Measurements from ENCODE around the gene APBB3.

APBB3 gene

DNA sequence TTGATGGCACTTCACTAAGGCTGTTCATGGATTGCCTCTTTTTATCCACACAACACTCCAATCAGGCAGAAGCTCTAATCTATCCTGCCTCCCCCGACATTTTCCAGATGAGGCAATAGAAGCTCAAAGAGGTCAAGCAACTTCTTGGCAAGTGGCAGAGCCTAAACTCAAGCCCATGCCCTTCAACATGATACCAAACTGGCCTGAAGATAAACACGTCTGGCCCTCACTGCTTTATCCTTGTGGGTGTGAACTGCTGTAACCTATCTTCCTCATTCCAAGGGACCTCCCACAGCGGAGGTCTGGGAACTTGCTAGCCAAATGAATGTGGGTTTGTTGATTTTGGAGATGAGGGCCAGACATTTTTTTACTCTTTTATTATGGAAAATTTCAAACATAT lies 9.8 kb upstream of the APBB3 start:
- DNase-seq (ENCODE audit: low read depth): no peak

DNA sequence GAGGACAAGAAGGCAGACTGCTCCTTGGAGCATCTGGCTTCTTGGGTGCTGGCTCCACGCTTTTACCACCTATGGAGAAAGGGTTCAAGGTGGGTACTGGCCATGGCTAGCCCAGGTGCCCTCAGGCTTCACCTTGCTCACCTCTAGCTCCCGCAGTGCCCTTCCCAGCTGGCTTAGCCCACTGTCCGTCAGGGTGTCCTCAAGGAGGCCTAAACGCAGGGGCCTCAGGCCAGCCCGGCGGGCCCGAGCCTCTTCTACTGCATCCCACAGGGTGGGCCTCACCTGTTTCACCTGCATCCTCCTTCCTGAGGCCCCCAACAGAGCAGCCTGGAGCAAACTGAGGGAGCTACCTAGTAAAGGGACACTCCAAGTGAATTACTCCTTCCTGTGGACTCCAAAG lies 9.3 kb upstream of the APBB3 start:
- no peak for DNase-seq (ENCODE audit: low read depth)

DNA sequence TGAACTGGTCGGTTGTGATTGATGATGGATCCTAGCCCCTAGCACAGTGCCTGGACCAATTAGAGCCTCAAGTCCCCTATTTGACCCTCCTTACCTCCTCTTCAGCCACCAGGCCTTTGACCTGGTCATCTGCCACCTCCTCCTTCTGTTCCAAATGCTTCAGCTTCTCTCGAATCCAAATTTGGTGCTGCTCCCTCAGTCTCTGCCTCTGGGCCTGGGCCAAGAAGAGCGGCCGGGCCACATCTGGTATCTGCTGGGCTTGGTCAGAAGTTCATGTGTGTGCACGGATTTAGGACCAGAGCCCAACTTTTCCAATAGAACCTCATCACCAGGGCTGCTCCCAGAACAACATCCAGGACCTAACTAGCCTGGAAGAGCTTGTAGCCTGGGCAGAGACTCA lies 6.7 kb upstream of the APBB3 start:
- no peak for DNase-seq (ENCODE audit: low read depth)

DNA sequence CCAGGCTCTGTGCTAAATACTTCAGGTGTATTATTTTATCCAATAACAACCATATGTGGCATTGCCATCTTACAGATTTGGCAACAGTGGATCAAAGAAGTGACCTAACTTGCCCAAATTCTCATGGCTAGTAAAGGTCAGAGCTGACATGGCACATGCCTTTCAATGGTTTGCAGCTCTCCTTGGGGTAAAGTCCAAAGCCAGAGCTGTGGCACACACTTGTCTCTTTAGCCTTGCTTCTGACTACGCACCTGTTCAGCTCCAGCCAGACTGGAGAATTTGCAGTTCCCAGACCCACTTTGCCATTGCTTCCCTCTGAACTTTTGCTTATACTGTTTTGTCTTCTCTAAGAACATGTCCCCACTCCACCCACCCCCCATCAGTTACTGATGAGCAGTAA lies 6.1 kb upstream of the APBB3 start:
- no peak for DNase-seq (ENCODE audit: low read depth)

DNA sequence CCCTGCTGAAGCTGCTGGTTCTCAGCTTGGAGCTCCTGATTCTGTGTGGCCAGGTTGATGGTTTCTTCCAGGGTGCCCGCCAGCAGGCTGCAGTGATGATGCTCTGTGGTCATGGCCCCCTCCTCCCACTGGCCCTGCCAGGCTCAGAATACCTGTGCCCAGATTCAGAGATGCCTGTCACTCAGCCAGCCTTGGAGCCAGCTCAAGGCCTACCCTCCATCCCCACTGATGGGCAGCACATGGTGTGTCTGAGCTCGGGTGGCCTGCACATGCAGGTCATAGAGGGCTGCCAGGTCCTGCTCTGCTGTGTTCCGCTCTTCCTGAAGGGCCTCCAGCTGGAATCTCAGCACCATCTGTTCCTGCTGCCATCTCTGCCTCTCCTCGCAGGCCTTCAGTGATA lies 5.7 kb upstream of the APBB3 start:
- DNase-seq (ENCODE audit: low read depth): no peak

DNA sequence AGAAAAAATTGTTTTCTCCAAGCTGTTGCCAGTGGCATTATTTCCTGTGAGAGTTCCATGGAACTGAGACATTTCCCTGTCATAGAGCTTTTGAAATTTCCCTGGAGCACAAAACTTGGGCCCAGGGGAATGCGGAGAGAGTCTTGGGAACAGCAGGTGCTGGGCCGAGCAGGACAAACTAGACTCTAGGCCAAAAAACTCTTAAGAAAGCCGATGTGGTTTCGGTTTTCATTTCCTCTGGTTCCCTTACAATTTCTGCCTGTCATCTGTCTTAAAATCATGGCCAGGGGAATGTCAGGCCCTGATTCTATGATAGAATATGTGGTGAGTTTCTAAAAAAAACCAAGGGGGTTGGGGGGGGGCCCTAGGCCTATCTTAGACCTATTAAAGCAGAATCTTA lies 4.8 kb upstream of the APBB3 start:
- DNase-seq (ENCODE audit: low read depth): no peak

DNA sequence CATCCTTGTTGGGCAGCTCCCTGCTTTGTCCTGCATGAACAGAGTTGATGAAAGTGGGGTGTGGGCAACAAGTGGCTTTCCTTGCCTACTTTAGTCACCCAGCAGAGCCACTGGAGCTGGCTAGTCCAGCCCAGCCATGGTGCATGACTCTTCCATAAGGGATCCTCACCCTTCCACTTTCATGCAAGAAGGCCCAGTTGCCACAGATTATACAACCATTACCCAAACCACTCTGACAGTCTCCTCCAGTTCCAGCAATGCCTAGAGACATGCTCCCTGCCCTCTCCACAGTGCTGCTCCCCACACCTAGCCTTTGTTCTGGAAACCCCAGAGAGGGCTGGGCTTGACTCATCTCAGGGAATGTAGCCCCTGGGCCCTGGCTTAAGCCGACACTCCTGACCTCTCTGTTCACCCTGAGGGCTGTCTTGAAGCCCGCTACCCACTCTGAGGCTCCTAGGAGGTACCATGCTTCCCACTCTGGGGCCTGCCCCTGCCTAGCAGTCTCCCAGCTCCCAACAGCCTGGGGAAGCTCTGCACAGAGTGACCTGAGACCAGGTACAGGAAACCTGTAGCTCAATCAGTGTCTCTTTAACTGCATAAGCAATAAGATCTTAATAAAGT lies 4.2 kb upstream of the APBB3 start:
- DNase-seq (ENCODE audit: low read depth): no peak

DNA sequence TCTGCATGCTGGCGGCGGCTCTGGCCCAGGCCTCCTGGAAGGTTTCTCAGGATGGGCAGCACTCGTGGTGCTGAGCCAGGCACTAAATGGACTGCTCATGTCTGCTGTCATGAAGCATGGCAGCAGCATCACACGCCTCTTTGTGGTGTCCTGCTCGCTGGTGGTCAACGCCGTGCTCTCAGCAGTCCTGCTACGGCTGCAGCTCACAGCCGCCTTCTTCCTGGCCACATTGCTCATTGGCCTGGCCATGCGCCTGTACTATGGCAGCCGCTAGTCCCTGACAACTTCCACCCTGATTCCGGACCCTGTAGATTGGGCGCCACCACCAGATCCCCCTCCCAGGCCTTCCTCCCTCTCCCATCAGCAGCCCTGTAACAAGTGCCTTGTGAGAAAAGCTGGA lies 3.5 kb upstream of the APBB3 start:
- no peak for DNase-seq (ENCODE audit: low read depth)

DNA sequence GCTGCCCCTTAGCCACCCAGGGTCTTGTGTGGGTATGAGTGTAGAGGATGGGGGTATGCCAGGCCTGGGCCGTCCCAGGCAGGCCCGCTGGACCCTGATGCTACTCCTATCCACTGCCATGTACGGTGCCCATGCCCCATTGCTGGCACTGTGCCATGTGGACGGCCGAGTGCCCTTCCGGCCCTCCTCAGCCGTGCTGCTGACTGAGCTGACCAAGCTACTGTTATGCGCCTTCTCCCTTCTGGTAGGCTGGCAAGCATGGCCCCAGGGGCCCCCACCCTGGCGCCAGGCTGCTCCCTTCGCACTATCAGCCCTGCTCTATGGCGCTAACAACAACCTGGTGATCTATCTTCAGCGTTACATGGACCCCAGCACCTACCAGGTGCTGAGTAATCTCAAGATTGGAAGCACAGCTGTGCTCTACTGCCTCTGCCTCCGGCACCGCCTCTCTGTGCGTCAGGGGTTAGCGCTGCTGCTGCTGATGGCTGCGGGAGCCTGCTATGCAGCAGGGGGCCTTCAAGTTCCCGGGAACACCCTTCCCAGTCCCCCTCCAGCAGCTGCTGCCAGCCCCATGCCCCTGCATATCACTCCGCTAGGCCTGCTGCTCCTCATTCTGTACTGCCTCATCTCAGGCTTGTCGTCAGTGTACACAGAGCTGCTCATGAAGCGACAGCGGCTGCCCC lies 2.9 kb upstream of the APBB3 start:
- no peak for DNase-seq (ENCODE audit: low read depth)

DNA sequence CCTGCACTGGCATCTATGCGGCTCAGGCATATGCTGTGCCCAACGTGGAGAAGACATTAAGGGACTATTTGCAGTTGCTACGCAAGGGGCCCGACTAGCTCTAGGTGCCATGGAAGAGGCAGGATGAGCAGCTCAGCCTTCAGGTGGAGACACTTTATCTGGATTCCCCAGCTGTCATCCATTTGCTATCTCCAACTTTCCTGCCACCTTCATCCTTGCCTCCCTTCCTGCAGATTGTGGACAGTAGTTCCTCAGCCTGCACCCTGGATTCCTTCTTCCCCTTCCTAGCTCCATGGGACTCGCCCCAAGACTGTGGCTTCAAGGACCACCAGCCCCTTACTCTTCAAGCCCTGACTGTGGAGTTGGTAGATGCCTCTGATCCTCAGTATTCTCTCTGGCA lies 2.3 kb upstream of the APBB3 start:
- DNase-seq (ENCODE audit: low read depth): no peak

DNA sequence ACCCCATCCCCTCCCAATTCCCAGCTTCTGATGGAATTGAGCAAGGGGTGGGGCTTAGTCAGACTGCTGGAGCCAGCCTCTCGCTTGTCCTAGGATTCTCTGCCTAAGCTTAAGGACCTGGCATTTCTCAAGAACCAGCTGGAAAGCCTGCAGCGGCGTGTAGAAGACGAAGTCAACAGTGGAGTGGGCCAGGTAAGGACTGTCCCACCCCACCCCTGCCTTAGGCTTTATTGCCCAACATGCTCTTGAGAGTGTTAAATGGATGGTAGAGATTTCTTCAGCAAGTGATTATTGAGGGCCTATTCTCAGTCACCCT lies 1.3 kb upstream of the APBB3 start:
- no peak for DNase-seq (ENCODE audit: low read depth)

DNA sequence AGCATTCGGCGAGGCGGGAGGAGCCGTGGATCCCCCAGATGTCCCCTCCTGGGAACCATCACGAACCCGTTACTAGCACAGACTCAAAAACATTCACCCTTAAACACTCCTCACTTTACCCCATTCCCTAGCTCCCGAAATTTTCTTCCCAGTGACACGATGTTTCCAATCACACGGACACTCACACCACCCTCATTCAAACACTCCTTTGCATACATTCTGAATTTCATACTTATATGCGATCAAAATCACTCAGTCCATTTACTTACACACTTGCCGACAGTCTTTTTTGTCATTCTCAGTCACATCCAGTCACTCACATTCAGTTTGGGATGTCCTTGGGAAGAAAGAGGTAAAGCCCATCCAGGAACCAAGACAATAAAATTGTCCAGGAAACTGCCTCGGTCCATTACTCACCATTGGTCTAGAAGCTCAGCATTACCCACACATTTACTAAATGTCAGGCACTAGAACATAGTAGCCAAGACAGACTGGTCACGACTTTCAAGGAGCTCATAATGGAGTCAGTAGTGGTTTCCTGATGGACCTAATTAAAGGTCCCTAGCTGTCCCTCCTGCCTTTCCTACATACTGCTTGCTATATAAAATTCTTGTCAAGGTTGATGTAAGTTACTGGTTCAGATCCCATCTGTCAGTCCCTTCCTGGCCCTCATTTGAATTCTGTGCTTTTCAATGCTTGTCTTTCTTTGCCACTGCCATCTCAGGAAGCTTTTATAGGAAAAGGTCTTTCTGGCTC lies 804 bp upstream of the APBB3 start:
- no peak for DNase-seq (ENCODE audit: low read depth)

DNA sequence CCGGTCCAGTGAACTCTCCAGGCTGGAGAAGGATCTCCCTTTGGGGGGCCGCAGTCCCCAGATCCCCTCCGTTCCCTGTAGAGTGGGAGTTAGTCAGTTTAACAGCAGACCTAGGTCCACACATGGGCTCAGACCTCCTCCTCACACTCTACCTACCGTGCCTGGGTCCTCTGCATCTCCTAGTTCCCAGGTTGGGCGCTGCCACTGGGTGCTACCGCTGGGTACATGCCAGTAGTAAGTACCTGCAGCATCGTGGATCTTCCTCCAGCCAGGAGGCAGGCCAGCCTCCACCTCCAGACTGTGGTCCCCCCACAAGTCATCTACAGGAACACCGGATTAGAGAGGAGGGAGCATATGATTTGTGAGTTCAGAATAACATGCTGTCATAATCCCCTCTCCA lies 802 bp downstream of the APBB3 start:
- no peak for DNase-seq (ENCODE audit: low read depth)

DNA sequence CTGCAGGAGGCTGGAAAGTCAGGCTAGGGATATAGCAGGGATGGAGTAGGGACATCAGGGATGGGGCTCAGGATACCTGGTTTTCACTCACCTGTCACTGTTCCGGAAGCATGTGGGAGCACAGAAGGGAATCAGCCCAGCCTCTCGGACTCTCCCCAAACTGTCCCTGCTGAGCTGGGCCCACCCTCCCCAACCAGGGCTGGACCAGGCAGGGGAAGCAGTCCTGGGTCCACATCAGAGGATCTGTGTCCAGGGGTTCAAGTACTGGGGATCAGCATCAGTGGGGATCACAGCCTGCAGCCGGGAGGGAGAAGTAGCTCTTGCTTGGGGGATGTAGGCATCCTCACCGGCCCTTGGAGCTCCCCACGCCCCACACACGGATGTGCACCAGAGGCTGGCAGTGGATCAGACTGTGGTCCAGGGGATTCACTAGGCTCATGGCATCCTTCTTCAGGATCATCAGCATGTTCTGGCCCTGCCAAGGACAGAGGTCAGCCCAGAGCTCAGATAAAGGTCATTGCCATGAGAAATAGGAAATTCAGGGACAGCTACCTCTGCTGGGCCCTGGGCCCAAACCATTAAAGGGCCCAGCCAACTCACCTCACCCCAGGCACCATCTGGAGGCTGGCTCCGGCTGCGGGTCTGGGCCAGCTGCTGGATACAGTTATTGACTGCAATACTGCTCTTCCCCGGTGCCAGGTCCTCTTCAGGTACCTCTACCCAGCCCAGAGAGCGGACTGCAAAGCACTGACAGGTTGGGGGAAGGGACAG lies 2.5 kb downstream of the APBB3 start:
- DNase-seq (ENCODE audit: low read depth): no peak

DNA sequence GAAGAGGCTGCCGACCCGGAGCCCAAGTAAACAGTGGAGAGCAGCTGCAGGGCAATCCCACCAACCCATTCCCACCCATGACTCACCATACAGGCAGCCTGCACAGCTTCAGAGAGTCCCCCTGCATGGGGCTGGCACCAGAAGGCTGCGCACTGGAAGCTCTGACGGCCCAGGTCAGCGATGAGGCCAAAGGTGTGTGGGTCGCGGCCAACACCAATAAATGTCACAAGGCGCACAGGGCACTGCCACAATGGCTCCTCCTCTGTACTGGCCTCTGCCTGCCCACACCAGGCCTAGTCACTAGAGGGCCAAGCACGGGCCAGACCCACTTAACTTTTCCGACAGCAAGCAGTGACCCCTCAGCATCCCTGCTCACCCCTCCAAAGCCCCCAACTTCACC lies 4.2 kb downstream of the APBB3 start:
- no peak for DNase-seq (ENCODE audit: low read depth)

DNA sequence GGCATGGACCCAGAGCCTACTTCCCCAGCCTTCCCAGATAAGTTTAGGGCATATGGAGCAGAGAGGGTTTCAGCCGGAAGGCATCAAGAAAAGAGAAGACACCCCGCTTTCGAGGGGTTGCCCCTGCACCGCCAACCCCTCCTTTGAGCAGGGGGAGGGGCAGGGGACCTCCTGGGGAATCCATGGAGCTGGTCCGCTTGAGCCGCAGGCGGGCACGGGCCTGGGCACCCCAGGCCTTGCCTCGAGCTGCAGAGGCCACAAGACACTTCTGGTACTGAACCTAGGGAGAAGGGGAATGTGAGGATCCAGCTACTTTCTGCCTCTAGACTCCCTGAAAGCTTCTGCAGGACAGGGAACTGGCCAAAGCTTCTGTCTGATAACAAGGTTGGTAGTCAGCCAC lies 5.9 kb downstream of the APBB3 start:
- no peak for DNase-seq (ENCODE audit: low read depth)

DNA sequence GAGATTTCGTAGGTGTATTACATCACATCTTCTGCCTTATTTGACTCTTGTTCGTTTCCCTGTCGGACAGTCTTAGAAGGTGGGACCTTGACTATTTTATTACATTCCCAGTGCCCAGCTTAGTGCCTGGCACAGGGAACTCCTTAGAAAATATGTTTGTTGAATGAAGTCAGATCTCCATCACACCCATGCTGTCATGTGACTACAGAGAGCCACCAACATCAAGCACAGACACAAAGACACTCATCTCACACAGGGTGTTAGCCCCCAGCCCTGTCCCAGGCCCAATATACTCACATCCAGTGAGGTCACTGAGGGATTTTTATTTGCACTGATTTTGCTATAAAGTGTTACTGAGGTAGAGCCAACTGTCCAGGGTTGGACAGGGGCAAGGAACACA lies 6.4 kb downstream of the APBB3 start:
- DNase-seq (ENCODE audit: low read depth): no peak

DNA sequence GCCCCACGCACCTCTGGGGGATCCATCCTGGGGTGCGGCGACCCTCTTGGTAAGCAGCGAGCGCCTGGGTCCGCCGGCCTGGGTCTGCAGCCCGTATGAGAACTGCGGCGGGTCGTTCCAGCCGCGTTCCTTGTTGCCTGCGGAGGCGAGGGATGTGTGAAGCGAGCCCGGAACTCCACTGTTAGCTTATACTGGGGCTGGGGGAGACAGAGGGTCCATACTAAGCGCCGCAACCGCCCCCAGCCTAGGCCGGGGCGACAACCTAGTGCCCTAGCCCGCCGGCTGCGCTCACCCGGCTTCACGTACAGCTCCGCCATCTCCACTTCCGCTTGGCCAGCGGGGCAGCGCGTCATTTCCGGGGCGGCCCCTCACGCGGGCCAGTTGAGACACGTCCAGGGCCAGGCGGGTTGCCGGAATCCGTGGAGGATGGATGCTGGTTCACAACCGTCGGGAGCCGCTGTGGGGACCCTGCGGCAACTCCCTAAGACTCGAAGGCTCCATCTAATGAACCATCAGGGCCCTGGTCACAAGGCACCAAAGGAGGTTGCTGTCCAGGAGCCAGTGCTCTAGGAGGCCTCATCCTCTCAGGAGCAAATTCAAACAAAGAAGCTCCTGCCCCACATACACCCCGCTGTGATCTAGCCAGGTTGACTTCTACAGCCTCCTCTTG lies 7.1 kb downstream of the APBB3 start, which contains the start of gene SRA1:
SRA1 (minus strand) TSS at position 338 of the 670 bp plus-strand sequence; CDS start at position 317, 21 bp downstream.
- DNase-seq (ENCODE audit: low read depth): peak; percentile 82

DNA sequence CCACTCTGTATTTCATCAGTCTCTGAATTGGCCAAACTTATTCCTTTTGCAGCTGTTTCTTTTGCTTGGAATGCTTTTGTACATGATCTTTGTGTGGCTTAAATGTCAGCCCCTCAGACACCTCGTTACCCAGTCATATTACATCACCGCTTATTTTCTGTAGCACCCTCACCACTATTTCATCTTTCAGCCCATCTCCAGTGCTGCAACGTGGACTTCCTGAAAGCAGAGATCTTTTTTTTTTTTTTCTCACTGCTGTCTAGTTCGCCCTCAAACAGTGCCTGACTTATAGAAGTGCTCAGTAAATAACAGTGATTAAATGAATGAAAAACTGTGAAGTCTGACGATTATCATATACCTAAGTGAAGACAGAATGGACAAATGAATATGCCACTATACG lies 8.0 kb downstream of the APBB3 start:
- DNase-seq (ENCODE audit: low read depth): no peak

DNA sequence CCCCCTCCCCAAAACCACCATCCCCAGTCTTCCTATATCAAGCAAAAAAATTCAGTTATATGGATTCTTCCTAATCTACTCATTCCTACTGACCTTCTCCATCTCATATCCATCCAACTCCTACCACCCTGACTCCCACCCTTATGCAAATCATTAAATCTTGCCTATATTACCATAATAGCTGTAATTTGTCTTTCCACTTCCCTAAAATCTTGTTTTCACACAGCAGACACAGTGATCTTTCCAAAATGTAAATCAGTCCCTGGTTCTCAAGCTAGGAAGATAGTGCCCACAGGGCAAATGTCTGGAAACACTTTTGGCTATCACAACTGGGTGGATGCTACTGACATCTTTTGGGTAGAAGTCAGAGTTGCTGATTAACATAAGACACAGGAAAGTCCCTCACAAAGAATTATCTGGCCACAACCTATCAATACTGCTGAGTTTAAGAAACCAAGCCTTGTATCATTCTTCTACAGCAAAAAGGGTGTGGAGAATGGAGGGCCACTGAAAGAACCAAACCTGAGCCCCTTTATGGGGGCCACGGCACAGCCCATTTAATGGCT lies 8.6 kb downstream of the APBB3 start:
- no peak for DNase-seq (ENCODE audit: low read depth)

DNA sequence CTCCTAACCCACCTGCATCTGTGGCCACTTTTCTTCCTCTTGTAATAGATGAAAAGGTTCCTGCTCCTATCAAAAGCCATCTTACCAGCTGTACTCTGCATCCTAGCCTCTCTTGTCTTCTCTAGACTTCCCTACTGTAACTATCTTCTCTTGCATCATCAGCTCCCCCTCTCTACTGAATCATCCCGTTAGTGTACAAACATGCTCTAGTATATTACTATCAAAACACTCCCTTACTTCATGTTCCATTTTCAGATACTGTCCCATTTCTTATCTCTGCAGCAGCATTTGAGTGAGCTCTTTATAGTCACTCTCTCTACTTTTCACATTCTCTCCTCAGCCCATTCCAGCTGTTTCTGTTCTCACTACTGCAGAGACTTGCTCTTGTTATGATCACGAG lies 9.9 kb downstream of the APBB3 start:
- DNase-seq (ENCODE audit: low read depth): no peak

DNA sequence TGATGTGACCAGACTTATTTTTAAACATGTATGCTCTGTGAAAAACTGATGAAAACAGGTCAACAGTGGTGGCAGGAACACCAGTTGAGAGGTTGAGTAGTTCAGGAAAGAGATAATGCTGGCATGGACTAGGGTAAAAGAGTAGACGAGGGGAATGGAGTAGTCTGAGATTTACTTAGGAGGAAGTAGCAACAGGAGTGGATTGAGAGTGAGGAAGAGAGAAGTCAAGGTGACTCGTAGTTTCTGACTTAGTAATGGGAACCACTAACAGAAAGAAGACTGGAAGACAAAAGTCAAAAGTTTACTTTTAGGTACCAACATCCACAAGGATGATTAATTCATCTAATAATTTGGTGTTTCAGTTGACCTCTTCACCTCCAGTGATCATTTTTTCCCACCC lies 10.7 kb downstream of the APBB3 start:
- DNase-seq (ENCODE audit: low read depth): no peak
